PC-9 (cell line): Measurements from ENCODE around the gene LTC4S.

Experiments
- EZH2 ChIP-seq: fragments of 200-600 bp; sonication (generic); IDR thresholded peaks from 2 replicates; pipeline ENCODE4 v1.8.0; 2017; ENCODE audit warnings: antibody characterized with exemption, low read depth
- TF ChIP-seq, protein P1 (sequence below): fragments of 200-600 bp; sonication (generic); conservative IDR thresholded peaks from 2 replicates; pipeline ENCODE4 v1.6.1; 2017; ENCODE audit warnings: mixed run types, antibody characterized with exemption, mild to moderate bottlenecking, moderate library complexity

- TF ChIP-seq, protein P1, sequence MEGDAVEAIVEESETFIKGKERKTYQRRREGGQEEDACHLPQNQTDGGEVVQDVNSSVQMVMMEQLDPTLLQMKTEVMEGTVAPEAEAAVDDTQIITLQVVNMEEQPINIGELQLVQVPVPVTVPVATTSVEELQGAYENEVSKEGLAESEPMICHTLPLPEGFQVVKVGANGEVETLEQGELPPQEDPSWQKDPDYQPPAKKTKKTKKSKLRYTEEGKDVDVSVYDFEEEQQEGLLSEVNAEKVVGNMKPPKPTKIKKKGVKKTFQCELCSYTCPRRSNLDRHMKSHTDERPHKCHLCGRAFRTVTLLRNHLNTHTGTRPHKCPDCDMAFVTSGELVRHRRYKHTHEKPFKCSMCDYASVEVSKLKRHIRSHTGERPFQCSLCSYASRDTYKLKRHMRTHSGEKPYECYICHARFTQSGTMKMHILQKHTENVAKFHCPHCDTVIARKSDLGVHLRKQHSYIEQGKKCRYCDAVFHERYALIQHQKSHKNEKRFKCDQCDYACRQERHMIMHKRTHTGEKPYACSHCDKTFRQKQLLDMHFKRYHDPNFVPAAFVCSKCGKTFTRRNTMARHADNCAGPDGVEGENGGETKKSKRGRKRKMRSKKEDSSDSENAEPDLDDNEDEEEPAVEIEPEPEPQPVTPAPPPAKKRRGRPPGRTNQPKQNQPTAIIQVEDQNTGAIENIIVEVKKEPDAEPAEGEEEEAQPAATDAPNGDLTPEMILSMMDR = no peak
- TF ChIP-seq EZH2 = no peak
Observed at GRCh38 chr5:179841621-179842020, 47.8 kb downstream of the LTC4S start.
